Measurements from ENCODE around the gene TAAR1. TPM values are rescaled to one million over a fixed set of nuclear protein-coding genes. Genes with fewer than 3 reads are reported as not detected.

TAAR1 gene
- total RNA-seq, 1 experiment from 2014 or later: not detected

GRCh38 chr6:132675749-132676148 is 16.8 kb upstream of the TAAR1 start:
- Histone ChIP-seq H3K9me3 (ENCODE audit: control insufficient read depth, low read depth, low read length) (no peaks in the 10 kb centered on the region), H2AK5ac (ENCODE audit: insufficient read length, low read length) (no peak overlapping the region), H3K27ac (ENCODE audit: insufficient read length, low read depth, low read length) (no peak overlapping the region), H2BK15ac (ENCODE audit: low read depth, low read length) (no peak overlapping the region), H4K5ac (ENCODE audit: insufficient read length, low read depth, low read length) (no peak overlapping the region), H3K4ac (ENCODE audit: low read depth, low read length) (no peak overlapping the region), H3K4me1 (ENCODE audit: insufficient read depth, low read length) (no peaks in the 10 kb centered on the region), H3K23me2 (ENCODE audit: insufficient read length, low read depth, low read length, poor library complexity, severe bottlenecking) (no peaks in the 10 kb centered on the region), H3K14ac (ENCODE audit: insufficient read depth, low read length) (no peak overlapping the region), H2BK5ac (ENCODE audit: insufficient read length, low read length) (no peak overlapping the region), H3K4me2 (ENCODE audit: insufficient read depth, insufficient read length, low read length) (no peak overlapping the region), H3K18ac (ENCODE audit: insufficient read length, low read depth, low read length) (no peak overlapping the region), H2BK20ac (ENCODE audit: low read depth, low read length, poor library complexity, severe bottlenecking) (no peak overlapping the region), H3K79me2 (ENCODE audit: insufficient read depth, low read length) (no peaks in the 10 kb centered on the region), H2AFZ (ENCODE audit: low read length) (no peak overlapping the region), H3K9ac (ENCODE audit: extremely low read depth, insufficient read length, low read length) (no peak overlapping the region), H3T11ph (ENCODE audit: low read length) (no peak overlapping the region), H2BK12ac (ENCODE audit: insufficient read length, low read depth, low read length) (no peak overlapping the region), H4K91ac (ENCODE audit: insufficient read length, low read depth, low read length) (no peak overlapping the region), H3K79me1 (ENCODE audit: insufficient read depth, low read depth, low read length, poor library complexity, severe bottlenecking) (no peaks in the 10 kb centered on the region), H4K8ac (replicated peaks; ENCODE audit: insufficient read length, low read depth, low read length) (no peak overlapping the region), H3K23ac (ENCODE audit: insufficient read length, low read depth, low read length) (no peak overlapping the region), H2BK120ac (ENCODE audit: low read depth, low read length, poor library complexity, severe bottlenecking) (no peak overlapping the region), H3K27me3 (ENCODE audit: insufficient read depth, low read length) (no peaks in the 10 kb centered on the region), H4K20me1 (ENCODE audit: control insufficient read depth, insufficient read depth, insufficient read length) (no peaks in the 10 kb centered on the region), H3K56ac (ENCODE audit: insufficient read length, low read depth, low read length) (no peak overlapping the region)
- no peak for TF ChIP-seq CTCF (conservative IDR thresholded peaks at IDR 0.05)
- Mint-ChIP-seq H3K27me3 (ENCODE audit: low read depth) (no peaks in the 10 kb centered on the region), H3K4me3 (no peak overlapping the region), H3K36me3 (ENCODE audit: insufficient read depth in 1 of 3, low read depth in 3 of 3) (no peaks in the 10 kb centered on the region), H3K4me1 (0 out of 4 replicates have a peak, but pooled peaks cover 0 to 3% of the 10 kb centered on the region in 2 experiments), H3K9me3 (0 out of 5 replicates have a peak, but pooled peaks cover 0 to 2% of the 10 kb centered on the region in 2 experiments), H3K27ac (no peak overlapping the region)
- DNase-seq: no peak
